T-cell (primary cell): ENCODE measurements around the gene CLSTN2. TPM values are rescaled to one million over a fixed set of nuclear protein-coding genes. Genes with fewer than 3 reads are reported as not detected.

Experiments
- ATAC-seq, 4 experiments: fragments of 200-7000 bp in 3 of 4; fragments of 150-1000 bp in 1 of 4; cut with Tn5 transposase; replicated peaks in 1 of 4; 1 replicate in 3 of 4; 2 replicates in 1 of 4; pipeline ENCODE4 v1.10.0; 2021; ENCODE audit warnings: moderate library complexity in 3 of 4, mild to moderate bottlenecking in 2 of 4, moderate number of reproducible peaks in 1 of 4
- CTCF ChIA-PET, 2 donors: fragments of 300-600 bp; sonication (Branson Sonifier 250); formaldehyde crosslinking; loops; one replicate each; lab custom pipeline; 2022; ENCODE audit warnings: antibody characterized with exemption in 2 of 2; lab: Charles Lee
- POLR2A ChIA-PET, 2 donors: fragments of 300-600 bp; sonication (Branson Sonifier 250); formaldehyde crosslinking; loops; one replicate each; lab custom pipeline; 2022; ENCODE audit warnings: antibody characterized with exemption in 2 of 2; lab: Charles Lee
- DNase-seq, 35 experiments: peaks; one replicate each; pipeline versions ENCODE4 v3.0.0 to v3.0.0-alpha.2; 2013 to 2023
- H3K27ac ChIP-seq: one replicate; pipeline ENCODE4 v1.5.1; 2013; ENCODE audit warnings: low read length
- H3K27me3 ChIP-seq, 2 experiments: replicated peaks in 1 of 2; 1 replicate in 1 of 2; 2 replicates in 1 of 2; pipeline versions ENCODE4 v1.6.1 to v1.7.0; 2013; ENCODE audit warnings: low read length in 1 of 2, mixed read lengths in 1 of 2; ENCODE audit not compliant: control insufficient read depth in 2 of 2, insufficient read depth in 2 of 2; ENCODE audit errors: extremely low read depth in 1 of 2
- H3K36me3 ChIP-seq, 2 donors: 1 replicate in 1 of 2; 2 replicates in 1 of 2; pipeline versions ENCODE4 v1.6.1 to v1.7.0; 2013; ENCODE audit warnings: low read length in 1 of 2; ENCODE audit not compliant: control insufficient read depth in 2 of 2, insufficient read depth in 1 of 2; ENCODE audit errors: extremely low read depth in 1 of 2
- H3K4me1 ChIP-seq, 2 experiments: 1 replicate in 1 of 2; 2 replicates in 1 of 2; pipeline versions ENCODE4 v1.6.1 to v1.7.0; 2013; ENCODE audit warnings: low read length in 2 of 2, mixed read lengths in 1 of 2; ENCODE audit not compliant: insufficient read depth in 2 of 2, control insufficient read depth in 1 of 2; ENCODE audit errors: extremely low read depth in 1 of 2
- H3K4me3 ChIP-seq, 2 donors: 1 replicate in 1 of 2; 2 replicates in 1 of 2; pipeline versions ENCODE4 v1.5.1 to v1.7.0; 2013; ENCODE audit warnings: mild to moderate bottlenecking in 2 of 2, low read length in 1 of 2, moderate library complexity in 1 of 2; ENCODE audit not compliant: control insufficient read depth in 1 of 2; ENCODE audit errors: extremely low read depth in 1 of 2
- H3K9me3 ChIP-seq: 2 replicates; pipeline ENCODE4 v1.7.0; 2013
- H3K27ac Mint-ChIP-seq, 2 donors: one replicate each; pipeline ENCODE4 v1.8.0; 2020 to 2021; ENCODE audit warnings: mild to moderate bottlenecking in 2 of 2, mixed read lengths in 2 of 2
- H3K27me3 Mint-ChIP-seq, 2 donors: one replicate each; pipeline ENCODE4 v1.8.0; 2021 to 2022; ENCODE audit warnings: mixed read lengths in 2 of 2
- H3K36me3 Mint-ChIP-seq: one replicate; pipeline ENCODE4 v1.8.0; 2021; ENCODE audit warnings: mixed read lengths
- H3K4me1 Mint-ChIP-seq, 3 donors: one replicate each; pipeline ENCODE4 v1.8.0; 2020 to 2022; ENCODE audit warnings: mixed read lengths in 3 of 3, mild to moderate bottlenecking in 1 of 3
- H3K4me3 Mint-ChIP-seq, 3 donors: one replicate each; pipeline ENCODE4 v1.8.0; 2020 to 2022; ENCODE audit warnings: mild to moderate bottlenecking in 3 of 3, mixed read lengths in 3 of 3, moderate library complexity in 3 of 3
- H3K9me3 Mint-ChIP-seq, 3 donors: one replicate each; pipeline ENCODE4 v1.8.0; 2020 to 2022; ENCODE audit warnings: mixed read lengths in 3 of 3
- WGBS: methylation state at CpG from one replicate; pipeline ENCODE4 v1.1.5; 2013; ENCODE audit warnings: missing lambda C conversion rate; ENCODE audit not compliant: insufficient coverage; 5-methylcytosine and 5-hydroxymethylcytosine counted together
- total RNA-seq, 35 experiments: library from RNA in 6 of 35; stranded (reverse) in 6 of 35; fragments of 120-200 nt in 1 of 35; gene quantifications; one replicate each; pipeline versions ENCODE4 v1.2.1 to v1.2.4 and lab custom pipeline; 2013 to 2026

CLSTN2 gene
- total RNA-seq, 5 donors from 2014 or later (not counting 1 experiment from before 2014, with no cell fraction given): under 0.01 to 0.12 (median 0.03) TPM; not detected in 2

GRCh38 chr3:140626856-140627255 is 691.9 kb downstream of the CLSTN2 start:
- DNase-seq: no peak

More at GRCh38 chr3:140626856-140627255, 691.9 kb downstream of the CLSTN2 start:
- Mint-ChIP-seq H3K36me3 (no peaks in the 10 kb centered on the region), H3K27me3 (peaks cover 0 to 3% of the 10 kb centered on the region in 2 donors), H3K9me3 (peaks cover 0 to 5% (median 0%) of the 10 kb centered on the region in 3 donors), H3K4me1 (no peaks in the 10 kb centered on the region), H3K27ac (no peak overlapping the region), H3K4me3 (no peak overlapping the region)
- ChIA-PET POLR2A (no interaction called here), CTCF (no interaction called here)
- Histone ChIP-seq H3K4me3 (no peak overlapping the region), H3K36me3 (no peaks in the 10 kb centered on the region), H3K9me3 (no peaks in the 10 kb centered on the region), H3K27me3 (no peaks in the 10 kb centered on the region), H3K4me1 (no peaks in the 10 kb centered on the region), H3K27ac (no peak overlapping the region)
- no peak for ATAC-seq
- 100% methylated on average over 2 of the region's 7 CpGs for WGBS
